Keratinocyte (primary cell): ENCODE data around the gene SPACA7. TPM values are rescaled to one million over a fixed set of nuclear protein-coding genes. Genes with fewer than 3 reads are reported as not detected.

Source experiments
- DNase-seq: peaks from one replicate; pipeline ENCODE4 v3.0.0-alpha.2; 2011; ENCODE audit warnings: low read depth, missing footprints, low spot score
- FAIRE-seq: peaks from 2 replicates; lab custom pipeline; 2011; peaks lifted over from hg19 to GRCh38; lab: Jason Lieb, UNC
- H2AFZ ChIP-seq: 2 replicates; pipeline ENCODE4 v1.6.0; 2012; ENCODE audit warnings: low read length, control low read depth, inconsistent platforms; ENCODE audit not compliant: control insufficient read depth
- H3K27ac ChIP-seq: 2 replicates; pipeline ENCODE4 v1.5.1; 2011; ENCODE audit warnings: low read length; ENCODE audit not compliant: control insufficient read depth, insufficient read depth
- H3K27me3 ChIP-seq: 3 replicates; pipeline ENCODE4 v1.6.0; 2011; ENCODE audit warnings: low read length; ENCODE audit not compliant: control insufficient read depth, insufficient read depth; ENCODE audit errors: extremely low read depth
- H3K36me3 ChIP-seq, 2 experiments: 2 replicates in 1 of 2; 3 replicates in 1 of 2; pipeline ENCODE4 v1.5.1; 2011; ENCODE audit warnings: low read length in 2 of 2, mild to moderate bottlenecking in 1 of 2; ENCODE audit not compliant: control insufficient read depth in 2 of 2, insufficient read depth in 2 of 2; ENCODE audit errors: extremely low read depth in 1 of 2
- H3K4me1 ChIP-seq: 3 replicates; pipeline ENCODE4 v1.5.1; 2011; ENCODE audit warnings: low read length; ENCODE audit not compliant: control insufficient read depth, insufficient read depth; ENCODE audit errors: extremely low read depth
- H3K4me2 ChIP-seq: 3 replicates; pipeline ENCODE4 v1.6.0; 2011; ENCODE audit warnings: low read depth, low read length; ENCODE audit not compliant: control insufficient read depth, insufficient read depth; ENCODE audit errors: extremely low read depth
- H3K4me3 ChIP-seq, 3 experiments: fragments of 200-600 bp in 1 of 3; sonication (generic) in 1 of 3; 2 replicates in 2 of 3; 3 replicates in 1 of 3; pipeline ENCODE4 v1.5.1; 2011 to 2016; ENCODE audit warnings: low read length in 3 of 3, mild to moderate bottlenecking in 3 of 3, control low read depth in 2 of 3, inconsistent platforms in 1 of 3, low read depth in 1 of 3, mixed read lengths in 1 of 3, mixed run types in 1 of 3, moderate library complexity in 1 of 3; ENCODE audit not compliant: control insufficient read depth in 2 of 3, insufficient read depth in 2 of 3; ENCODE audit errors: extremely low read depth in 1 of 3
- H3K79me2 ChIP-seq: 2 replicates; pipeline ENCODE4 v1.6.0; 2012; ENCODE audit warnings: low read length; ENCODE audit not compliant: control insufficient read depth, insufficient read depth
- H3K9ac ChIP-seq: 3 replicates; pipeline ENCODE4 v1.6.0; 2011; ENCODE audit warnings: low read length; ENCODE audit not compliant: control insufficient read depth, insufficient read depth; ENCODE audit errors: extremely low read depth
- H3K9me1 ChIP-seq: 3 replicates; pipeline ENCODE4 v1.6.0; 2011; ENCODE audit warnings: low read length; ENCODE audit not compliant: control insufficient read depth, insufficient read depth; ENCODE audit errors: extremely low read depth
- H3K9me3 ChIP-seq: 2 replicates; pipeline ENCODE4 v1.5.1; 2012; ENCODE audit warnings: low read depth, low read length; ENCODE audit not compliant: control insufficient read depth
- H4K20me1 ChIP-seq: 3 replicates; pipeline ENCODE4 v1.6.0; 2011; ENCODE audit warnings: low read length; ENCODE audit not compliant: control insufficient read depth, insufficient read depth; ENCODE audit errors: extremely low read depth
- EZH2 ChIP-seq: IDR thresholded peaks from one replicate; pipeline ENCODE4 v1.6.1; 2012; ENCODE audit warnings: inconsistent platforms, mild to moderate bottlenecking, low read length, moderate library complexity
- dilution Hi-C: fragments of 300-500 bp; cut with MboI; formaldehyde crosslinking; loops from one replicate; pipeline ENCODE4 v1.7.0; 2020; ENCODE audit warnings: low sequenced_read_pairs; ENCODE audit not compliant: extremely low pct_ligation_motif_present
- polyA plus RNA-seq, 5 experiments: library from polyadenylated mRNA; depleted of rRNA in 3 of 5; stranded (reverse) in 3 of 5; stranded (forward) in 1 of 5; unstranded in 1 of 5; fragments of >200 nt; gene quantifications; 1 replicate in 1 of 5; 2 replicates in 3 of 5; 3 replicates in 1 of 5; pipeline versions ENCODE4 v1.2.1 to v1.2.3, GENCODE V29; 2011 to 2012; ENCODE audit warnings: missing spikeins in 2 of 5, low read depth in 1 of 5, low replicate concordance in 1 of 5
- TF ChIP-seq, protein P1 (sequence below), 3 experiments: IDR thresholded peaks in 1 of 3; conservative IDR thresholded peaks in 1 of 3; optimal IDR thresholded peaks in 1 of 3; 2 replicates in 2 of 3; 3 replicates in 1 of 3; pipeline versions ENCODE3 to v1.5.1; 2011; ENCODE audit warnings: low read length in 3 of 3, mild to moderate bottlenecking in 3 of 3, moderate library complexity in 2 of 3, control low read depth in 1 of 3, inconsistent platforms in 1 of 3; ENCODE audit not compliant: insufficient read depth in 2 of 3; ENCODE audit errors: extremely low read depth in 1 of 3

The SPACA7 gene
- polyA plus RNA-seq, 1 donor (not counting 4 experiments of a cell fraction or from before 2014, with no cell fraction given) = not detected

GRCh38 chr13:112434032-112434431 is 57.9 kb downstream of the SPACA7 start:
- Histone ChIP-seq H3K9me1 (no peaks in the 10 kb centered on the region), H3K4me1 (no peaks in the 10 kb centered on the region), H3K4me2 (no peak overlapping the region), H3K9me3 (no peaks in the 10 kb centered on the region), H3K4me3 (no peak overlapping the region), H4K20me1 (no peaks in the 10 kb centered on the region), H3K79me2 (no peaks in the 10 kb centered on the region), H3K36me3 (no peaks in the 10 kb centered on the region), H3K9ac (no peak overlapping the region), H3K27me3 (no peaks in the 10 kb centered on the region), H3K27ac (no peak overlapping the region), H2AFZ (no peak overlapping the region)
- dilution Hi-C loops = no loop called here
- no peak for DNase-seq
- no peak for TF ChIP-seq EZH2
- FAIRE-seq = no peak

GRCh38 chr13:112434937-112435523 is 58.9 kb downstream of the SPACA7 start:
- no peaks in the 10 kb centered on the region for H3K36me3 ChIP-seq
- no peaks in the 10 kb centered on the region for H3K27me3 ChIP-seq
- H3K27ac ChIP-seq = no peak overlapping the region
- dilution Hi-C loops = no loop called here
- no peaks in the 10 kb centered on the region for H3K9me3 ChIP-seq
- no peak overlapping the region for H3K4me2 ChIP-seq
- H3K4me1 ChIP-seq = no peaks in the 10 kb centered on the region
- DNase-seq = no peak
- no peak overlapping the region for H2AFZ ChIP-seq
- H3K79me2 ChIP-seq = no peaks in the 10 kb centered on the region
- H3K9me1 ChIP-seq = no peaks in the 10 kb centered on the region
- no peak overlapping the region for H3K9ac ChIP-seq
- FAIRE-seq = no peak
- no peak for TF ChIP-seq EZH2
- TF ChIP-seq, protein P1, sequence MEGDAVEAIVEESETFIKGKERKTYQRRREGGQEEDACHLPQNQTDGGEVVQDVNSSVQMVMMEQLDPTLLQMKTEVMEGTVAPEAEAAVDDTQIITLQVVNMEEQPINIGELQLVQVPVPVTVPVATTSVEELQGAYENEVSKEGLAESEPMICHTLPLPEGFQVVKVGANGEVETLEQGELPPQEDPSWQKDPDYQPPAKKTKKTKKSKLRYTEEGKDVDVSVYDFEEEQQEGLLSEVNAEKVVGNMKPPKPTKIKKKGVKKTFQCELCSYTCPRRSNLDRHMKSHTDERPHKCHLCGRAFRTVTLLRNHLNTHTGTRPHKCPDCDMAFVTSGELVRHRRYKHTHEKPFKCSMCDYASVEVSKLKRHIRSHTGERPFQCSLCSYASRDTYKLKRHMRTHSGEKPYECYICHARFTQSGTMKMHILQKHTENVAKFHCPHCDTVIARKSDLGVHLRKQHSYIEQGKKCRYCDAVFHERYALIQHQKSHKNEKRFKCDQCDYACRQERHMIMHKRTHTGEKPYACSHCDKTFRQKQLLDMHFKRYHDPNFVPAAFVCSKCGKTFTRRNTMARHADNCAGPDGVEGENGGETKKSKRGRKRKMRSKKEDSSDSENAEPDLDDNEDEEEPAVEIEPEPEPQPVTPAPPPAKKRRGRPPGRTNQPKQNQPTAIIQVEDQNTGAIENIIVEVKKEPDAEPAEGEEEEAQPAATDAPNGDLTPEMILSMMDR (optimal IDR thresholded peaks at IDR 0.05 in 1 of 3, IDR thresholded peaks at IDR 0.05 in 1 of 3, conservative IDR thresholded peaks at IDR 0.05 in 1 of 3; ENCODE audit: extremely low read depth in 1 of 3, insufficient read depth in 2 of 3, low read length in 3 of 3) = no peak
- H3K4me3 ChIP-seq = no peak overlapping the region
- H4K20me1 ChIP-seq = no peaks in the 10 kb centered on the region

GRCh38 chr13:112435973-112436372 is 59.8 kb downstream of the SPACA7 start:
- TF ChIP-seq, protein P1 (optimal IDR thresholded peaks at IDR 0.05 in 1 of 3, IDR thresholded peaks at IDR 0.05 in 1 of 3, conservative IDR thresholded peaks at IDR 0.05 in 1 of 3; ENCODE audit: extremely low read depth in 1 of 3, insufficient read depth in 2 of 3, low read length in 3 of 3) = no peak
- TF ChIP-seq EZH2 = no peak
- no peak overlapping the region for H3K4me3 ChIP-seq
- no peaks in the 10 kb centered on the region for H3K27me3 ChIP-seq
- no peak overlapping the region for H3K27ac ChIP-seq
- H3K9me1 ChIP-seq = no peaks in the 10 kb centered on the region
- DNase-seq = no peak
- no peaks in the 10 kb centered on the region for H3K79me2 ChIP-seq
- H3K9ac ChIP-seq = no peak overlapping the region
- dilution Hi-C loops = no loop called here
- H3K4me1 ChIP-seq = no peaks in the 10 kb centered on the region
- H3K4me2 ChIP-seq = no peak overlapping the region
- no peak for FAIRE-seq
- H3K36me3 ChIP-seq = no peaks in the 10 kb centered on the region
- no peaks in the 10 kb centered on the region for H4K20me1 ChIP-seq
- no peaks in the 10 kb centered on the region for H3K9me3 ChIP-seq
- H2AFZ ChIP-seq = no peak overlapping the region
